K562 (cell line): Measurements from ENCODE around the gene TMEM164. TPM values are rescaled to one million over a fixed set of nuclear protein-coding genes. Genes with fewer than 3 reads are reported as not detected.

Source experiments
- ATAC-seq: fragments of 200-7000 bp; cut with Tn5 transposase; 3 replicates; pipeline ENCODE4 v1.9.1; 2020; ENCODE audit warnings: moderate library complexity
- BruUV-seq: library from RNA; stranded (reverse); fragments of 400-500 nt; replicated peaks from 2 replicates; lab custom pipeline; 2021; lab: Mats Ljungman, UMichigan
- CTCF ChIA-PET: fragments of 300-600 bp; formaldehyde crosslinking; extraction: SDS; loops from one replicate; lab custom pipeline; 2021; ENCODE audit warnings: low intra/inter-chr PET ratio; lab: Yijun Ruan, JAX
- POLR2A ChIA-PET: fragments of 300-600, 350-650 bp; sonication (Branson Sonifier 250); formaldehyde crosslinking; extraction: SDS; loops from one replicate; lab custom pipeline; 2021; ENCODE audit warnings: antibody characterized with exemption, inconsistent platforms; lab: Yijun Ruan, JAX
- DNase-seq, 4 experiments: peaks; one replicate each; pipeline versions ENCODE4 v3.0.0 to v3.0.0-alpha.2; 2011 to 2018; ENCODE audit warnings: low spot score in 3 of 4, mixed read lengths in 3 of 4; ENCODE audit errors: extremely low read depth in 1 of 4
- FAIRE-seq: peaks from 2 replicates; lab custom pipeline; 2011; peaks lifted over from hg19 to GRCh38; lab: Jason Lieb, UNC
- H2AFZ ChIP-seq: 2 replicates; pipeline ENCODE4 v1.6.0; 2011; ENCODE audit warnings: low read depth, low read length, control low read depth, inconsistent platforms
- H3K27ac ChIP-seq: fragments of 200-600 bp; 3 replicates; pipeline ENCODE4 v1.8.0; 2011; ENCODE audit warnings: low read depth, mild to moderate bottlenecking, control low read depth, inconsistent platforms, low read length, moderate library complexity, mixed read lengths; ENCODE audit errors: extremely low read depth
- H3K27me3 ChIP-seq, 2 experiments: fragments of 300-600 bp in 1 of 2; 2 replicates in 1 of 2; 3 replicates in 1 of 2; pipeline versions ENCODE4 v1.6.0 to v1.8.0; 2011; ENCODE audit warnings: inconsistent platforms in 2 of 2, low read length in 2 of 2, mild to moderate bottlenecking in 1 of 2, mixed read lengths in 1 of 2, moderate library complexity in 1 of 2; ENCODE audit not compliant: control insufficient read depth in 2 of 2, insufficient read depth in 2 of 2
- H3K36me3 ChIP-seq: fragments of 300-600 bp; 3 replicates; pipeline ENCODE4 v1.8.0; 2011; ENCODE audit warnings: mild to moderate bottlenecking, low read length, inconsistent platforms; ENCODE audit not compliant: control insufficient read depth, insufficient read depth
- H3K4me1 ChIP-seq, 2 experiments: fragments of 200-600 bp in 1 of 2; replicated peaks in 1 of 2; 2 replicates in 1 of 2; 3 replicates in 1 of 2; pipeline versions ENCODE4 v1.5.1 to v1.8.0; 2011; ENCODE audit warnings: inconsistent platforms in 2 of 2, low read length in 2 of 2, mild to moderate bottlenecking in 1 of 2, mixed read lengths in 1 of 2, moderate library complexity in 1 of 2; ENCODE audit not compliant: control insufficient read depth in 2 of 2, insufficient read depth in 2 of 2
- H3K4me2 ChIP-seq: 2 replicates; pipeline ENCODE4 v1.6.1; 2011; ENCODE audit warnings: low read length, control low read depth, inconsistent platforms, mixed read lengths; ENCODE audit not compliant: insufficient read depth
- H3K4me3 ChIP-seq: fragments of 200-600 bp; sonication (generic), shearing (Covaris generic); 2 replicates; pipeline ENCODE4 v1.5.1; 2016; ENCODE audit warnings: control low read depth, inconsistent platforms
- H3K79me2 ChIP-seq: fragments of 200-600 bp; 3 replicates; pipeline ENCODE4 v1.8.0; 2011; ENCODE audit warnings: low read length, inconsistent platforms; ENCODE audit not compliant: control insufficient read depth, insufficient read depth
- H3K9ac ChIP-seq, 2 experiments: 2 replicates each; pipeline versions ENCODE4 v1.6.0 to v1.6.1; 2011; ENCODE audit warnings: low read depth in 2 of 2, low read length in 2 of 2, control low read depth in 1 of 2, inconsistent platforms in 1 of 2, mild to moderate bottlenecking in 1 of 2, mixed read lengths in 1 of 2; ENCODE audit not compliant: insufficient read depth in 1 of 2
- H3K9me1 ChIP-seq: one replicate; pipeline ENCODE4 v1.6.0; 2011; ENCODE audit warnings: inconsistent platforms, mild to moderate bottlenecking, low read length, moderate library complexity; ENCODE audit not compliant: control insufficient read depth, insufficient read depth
- H3K9me3 ChIP-seq: replicated peaks from 2 replicates; pipeline ENCODE4 v1.5.1; 2011; ENCODE audit warnings: low read depth, low read length, inconsistent platforms; ENCODE audit not compliant: control insufficient read depth, insufficient read depth
- H4K20me1 ChIP-seq: replicated peaks from 2 replicates; pipeline ENCODE4 v1.6.1; 2011; ENCODE audit warnings: low read length, inconsistent platforms, mixed read lengths; ENCODE audit not compliant: control insufficient read depth, insufficient read depth
- BDP1 ChIP-seq: IDR thresholded peaks from 3 replicates; pipeline ENCODE4 v1.6.1; 2011; ENCODE audit not compliant: insufficient read length, insufficient read depth
- CBX5 ChIP-seq: IDR thresholded peaks from 2 replicates; pipeline ENCODE4 v1.6.1; 2014; ENCODE audit warnings: low read depth, borderline replicate concordance
- CEBPB ChIP-seq: fragments of 450-650 bp; IDR thresholded peaks from 2 replicates; pipeline ENCODE4 v1.6.1; 2016; ENCODE audit warnings: missing genetic modification characterization, missing compliant biosample characterization
- DDX20 ChIP-seq: fragments of 450-650 bp; IDR thresholded peaks from 2 replicates; pipeline ENCODE4 v1.6.1; 2016; ENCODE audit warnings: missing genetic modification characterization, low read depth, mild to moderate bottlenecking, missing compliant biosample characterization, moderate library complexity
- MCM2 ChIP-seq: fragments of 450-650 bp; IDR thresholded peaks from 2 replicates; pipeline ENCODE4 v1.6.1; 2017; ENCODE audit warnings: low read depth, mild to moderate bottlenecking
- MYC ChIP-seq, 2 experiments: fragments of 250-450 bp in 1 of 2; sonication (Bioruptor Pico) in 1 of 2; IDR thresholded peaks; 2 replicates each; pipeline versions ENCODE4 v1.5.1 to v1.6.1; 2012 to 2021; ENCODE audit warnings: low read depth in 2 of 2, borderline replicate concordance in 1 of 2, improper control_type of control experiment in 1 of 2, low read length in 1 of 2, mild to moderate bottlenecking in 1 of 2, moderate library complexity in 1 of 2
- NR2C1 ChIP-seq, 2 experiments: fragments of 450-650 bp; IDR thresholded peaks; 2 replicates each; pipeline ENCODE4 v1.6.1; 2017; ENCODE audit warnings: mild to moderate bottlenecking in 2 of 2, antibody characterized with exemption in 1 of 2, inconsistent platforms in 1 of 2, missing compliant biosample characterization in 1 of 2, missing genetic modification characterization in 1 of 2
- NR3C1 ChIP-seq: sonication (generic); formaldehyde crosslinking; IDR thresholded peaks from 2 replicates; pipeline ENCODE4 v1.8.1; 2022; ENCODE audit warnings: missing genetic modification reagents
- RFX5 ChIP-seq: IDR thresholded peaks from 2 replicates; pipeline ENCODE4 v1.6.1; 2011; ENCODE audit warnings: low read depth, mild to moderate bottlenecking, improper control_type of control experiment, low read length
- ZBED1 ChIP-seq: IDR thresholded peaks from 2 replicates; pipeline ENCODE4 v1.6.1; 2014
- ZNF586 ChIP-seq: fragments of 450-650 bp; formaldehyde crosslinking; conservative IDR thresholded peaks from 2 replicates; pipeline ENCODE4 v1.4.0; 2020; ENCODE audit warnings: mild to moderate bottlenecking, moderate library complexity
- WGBS: fragments of 100-300 bp; shearing (Covaris generic); methylation state at CpG from one replicate; pipeline ENCODE4 v1.1.6; 2016; ENCODE audit warnings: low coverage, mixed read lengths; ENCODE audit not compliant: insufficient coverage; ENCODE audit errors: missing lambda C conversion rate; 5-methylcytosine and 5-hydroxymethylcytosine counted together
- in situ Hi-C: fragments of 300-500 bp; cut with MboI; formaldehyde crosslinking; loops from 4 replicates; pipeline ENCODE4 v1.15.0; 2018; ENCODE audit warnings: inconsistent platforms, mixed read lengths
- intact Hi-C: fragments of 100-400 bp; cut with micrococcal nuclease; formaldehyde crosslinking; loops from 2 replicates; pipeline ENCODE4 v1.14.2; 2022
- polyA plus RNA-seq, 8 experiments: library from polyadenylated mRNA; depleted of rRNA in 4 of 8; stranded (reverse) in 5 of 8; unstranded in 3 of 8; fragments of >200 nt; fragmentation: Nextera tagmentation in 2 of 8; fragmentation: Illumina TruSeq in 1 of 8; extraction: Ambion mirVana in 2 of 8; extraction: Trizol in 1 of 8; gene quantifications; 2 replicates each; pipeline versions ENCODE4 v1.2.1 to v1.2.3, GENCODE V29; 2011 to 2014; ENCODE audit warnings: inconsistent platforms in 1 of 8, missing spikeins in 1 of 8
- total RNA-seq, 7 experiments: library from RNA; depleted of rRNA in 6 of 7; stranded (reverse); fragments of >200 nt in 6 of 7; fragmentation: Illumina TruSeq in 2 of 7; extraction: Trizol in 2 of 7; gene quantifications; 2 replicates each; pipeline versions ENCODE4 v1.2.1 to v1.2.3, GENCODE V29; 2011 to 2021; ENCODE audit warnings: low replicate concordance in 1 of 7
- TF ChIP-seq, protein P1 (sequence below): sonication (generic); formaldehyde crosslinking; IDR thresholded peaks from 2 replicates; pipeline ENCODE4 v1.8.1; 2023; ENCODE audit warnings: mild to moderate bottlenecking, missing genetic modification reagents
- TF ChIP-seq, protein P2 (sequence below): fragments of 450-650 bp; IDR thresholded peaks from 2 replicates; pipeline ENCODE4 v1.6.1; 2016; ENCODE audit warnings: mild to moderate bottlenecking
- TF ChIP-seq, protein P3 (sequence below): sonication (generic); formaldehyde crosslinking; IDR thresholded peaks from 2 replicates; pipeline ENCODE4 v1.8.0; 2023; ENCODE audit warnings: mild to moderate bottlenecking, missing genetic modification reagents
- TF ChIP-seq, protein P4 (sequence below): fragments of 450-650 bp; formaldehyde crosslinking; IDR thresholded peaks from 2 replicates; pipeline ENCODE4 v1.4.0; 2022; ENCODE audit warnings: missing genetic modification characterization

Gene TMEM164
- total and polyA plus RNA-seq, 9 of the 15 experiments (the other 6 are each of a cell fraction or from before 2014, with no cell fraction given): 2.4 to 57.3 (median 23.1) TPM

DNA sequence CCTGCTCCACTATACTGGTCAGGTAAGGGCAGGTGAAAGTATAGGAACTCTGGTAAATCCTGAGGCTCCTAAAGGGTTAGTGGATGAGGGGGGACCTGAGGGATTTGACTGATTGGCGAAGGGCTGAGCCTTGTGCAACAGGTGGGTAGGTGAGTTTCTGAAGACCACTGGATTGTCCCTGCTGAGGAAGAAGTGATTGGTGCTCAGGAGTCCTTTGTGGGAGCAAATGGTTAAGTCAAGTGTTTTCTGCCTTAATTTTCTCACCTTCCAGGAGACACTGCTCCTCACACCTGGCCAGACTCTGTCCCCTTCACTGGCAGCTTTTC lies 158.4 kb downstream of the TMEM164 start (continued):
- no peak for TF ChIP-seq NR3C1
- no peak for TF ChIP-seq MCM2
- TF ChIP-seq, protein P1, sequence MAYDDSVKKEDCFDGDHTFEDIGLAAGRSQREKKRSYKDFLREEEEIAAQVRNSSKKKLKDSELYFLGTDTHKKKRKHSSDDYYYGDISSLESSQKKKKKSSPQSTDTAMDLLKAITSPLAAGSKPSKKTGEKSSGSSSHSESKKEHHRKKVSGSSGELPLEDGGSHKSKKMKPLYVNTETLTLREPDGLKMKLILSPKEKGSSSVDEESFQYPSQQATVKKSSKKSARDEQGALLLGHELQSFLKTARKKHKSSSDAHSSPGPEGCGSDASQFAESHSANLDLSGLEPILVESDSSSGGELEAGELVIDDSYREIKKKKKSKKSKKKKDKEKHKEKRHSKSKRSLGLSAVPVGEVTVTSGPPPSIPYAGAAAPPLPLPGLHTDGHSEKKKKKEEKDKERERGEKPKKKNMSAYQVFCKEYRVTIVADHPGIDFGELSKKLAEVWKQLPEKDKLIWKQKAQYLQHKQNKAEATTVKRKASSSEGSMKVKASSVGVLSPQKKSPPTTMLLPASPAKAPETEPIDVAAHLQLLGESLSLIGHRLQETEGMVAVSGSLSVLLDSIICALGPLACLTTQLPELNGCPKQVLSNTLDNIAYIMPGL (CRISPR knock-in tag): no peak
- TF ChIP-seq, all 486 proteins: peak for 0

DNA sequence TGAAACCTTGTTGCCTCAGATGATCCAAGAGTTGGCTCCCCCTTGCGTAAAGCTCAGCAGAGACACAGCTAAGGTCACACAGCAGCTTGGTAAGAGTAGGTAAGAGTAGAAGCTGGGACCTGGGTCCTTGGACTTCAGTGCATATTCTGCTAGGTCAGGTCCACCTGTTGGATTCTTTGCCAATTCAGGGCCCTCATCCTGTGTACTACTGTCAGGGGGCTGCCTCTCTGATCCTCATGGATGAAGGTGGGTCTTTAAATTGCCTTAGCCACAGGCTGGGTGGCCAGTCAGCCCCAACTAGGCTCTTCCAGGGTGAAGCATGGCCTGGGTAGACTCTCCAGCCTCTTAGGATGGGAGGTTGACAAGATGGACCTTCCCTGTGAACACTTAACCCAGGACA lies 159.2 kb downstream of the TMEM164 start:
- CTCF ChIA-PET: interaction anchor here (3.2 kb wide), 1 partner anchor 248 kb away, joined by 39 read pairs; no protein-coding TSS in a partner anchor
- POLR2A ChIA-PET: no interaction called here
- BruUV-seq: no TSS peak
- in situ Hi-C loops (loop anchor here (5.0 to 25.0 kb wide), 3 partner anchors 245 to 700 kb away; no protein-coding TSS in a partner anchor), intact Hi-C loops (loop anchor here (2.0 kb wide), 1 partner anchor 155 kb away; no protein-coding TSS in a partner anchor)
- Histone ChIP-seq H3K4me1 (peaks cover 7 to 34% of the 10 kb centered on the region in 2 experiments; a peak in 3 of 5 replicates), H3K4me3 (no peak overlapping the region), H3K27ac (no peak overlapping the region), H3K79me2 (peaks cover 21% of the 10 kb centered on the region; the same call in 2 of the 3 replicates), H3K9ac (no peak overlapping the region), H3K9me3 (no peaks in the 10 kb centered on the region), H3K9me1 (no peaks in the 10 kb centered on the region), H4K20me1 (no peaks in the 10 kb centered on the region), H3K4me2 (no peak overlapping the region), H3K27me3 (no peaks in the 10 kb centered on the region), H2AFZ (no peak overlapping the region), H3K36me3 (peaks cover 13% of the 10 kb centered on the region; the same call in 1 of the 3 replicates)
- FAIRE-seq: no peak
- ATAC-seq: no peak
- 100% methylated on average over 1 of the region's 1 CpG for WGBS
- DNase-seq: no peak
- TF ChIP-seq, protein P2, sequence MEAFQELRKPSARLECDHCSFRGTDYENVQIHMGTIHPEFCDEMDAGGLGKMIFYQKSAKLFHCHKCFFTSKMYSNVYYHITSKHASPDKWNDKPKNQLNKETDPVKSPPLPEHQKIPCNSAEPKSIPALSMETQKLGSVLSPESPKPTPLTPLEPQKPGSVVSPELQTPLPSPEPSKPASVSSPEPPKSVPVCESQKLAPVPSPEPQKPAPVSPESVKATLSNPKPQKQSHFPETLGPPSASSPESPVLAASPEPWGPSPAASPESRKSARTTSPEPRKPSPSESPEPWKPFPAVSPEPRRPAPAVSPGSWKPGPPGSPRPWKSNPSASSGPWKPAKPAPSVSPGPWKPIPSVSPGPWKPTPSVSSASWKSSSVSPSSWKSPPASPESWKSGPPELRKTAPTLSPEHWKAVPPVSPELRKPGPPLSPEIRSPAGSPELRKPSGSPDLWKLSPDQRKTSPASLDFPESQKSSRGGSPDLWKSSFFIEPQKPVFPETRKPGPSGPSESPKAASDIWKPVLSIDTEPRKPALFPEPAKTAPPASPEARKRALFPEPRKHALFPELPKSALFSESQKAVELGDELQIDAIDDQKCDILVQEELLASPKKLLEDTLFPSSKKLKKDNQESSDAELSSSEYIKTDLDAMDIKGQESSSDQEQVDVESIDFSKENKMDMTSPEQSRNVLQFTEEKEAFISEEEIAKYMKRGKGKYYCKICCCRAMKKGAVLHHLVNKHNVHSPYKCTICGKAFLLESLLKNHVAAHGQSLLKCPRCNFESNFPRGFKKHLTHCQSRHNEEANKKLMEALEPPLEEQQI: no peak
- TF ChIP-seq RFX5: no peak
- no peak for TF ChIP-seq ZNF586 (CRISPR knock-in tag)
- TF ChIP-seq CBX5: no peak
- TF ChIP-seq MYC (IDR thresholded peaks at IDR 0.05; ENCODE audit: low read depth, low read length): no peak
- TF ChIP-seq MYC (CRISPR knock-in tag; IDR thresholded peaks at IDR 0.05; ENCODE audit: borderline replicate concordance, low read depth): no peak
- no peak for TF ChIP-seq DDX20 (tag)
- TF ChIP-seq ZBED1: no peak
- TF ChIP-seq, protein P3, sequence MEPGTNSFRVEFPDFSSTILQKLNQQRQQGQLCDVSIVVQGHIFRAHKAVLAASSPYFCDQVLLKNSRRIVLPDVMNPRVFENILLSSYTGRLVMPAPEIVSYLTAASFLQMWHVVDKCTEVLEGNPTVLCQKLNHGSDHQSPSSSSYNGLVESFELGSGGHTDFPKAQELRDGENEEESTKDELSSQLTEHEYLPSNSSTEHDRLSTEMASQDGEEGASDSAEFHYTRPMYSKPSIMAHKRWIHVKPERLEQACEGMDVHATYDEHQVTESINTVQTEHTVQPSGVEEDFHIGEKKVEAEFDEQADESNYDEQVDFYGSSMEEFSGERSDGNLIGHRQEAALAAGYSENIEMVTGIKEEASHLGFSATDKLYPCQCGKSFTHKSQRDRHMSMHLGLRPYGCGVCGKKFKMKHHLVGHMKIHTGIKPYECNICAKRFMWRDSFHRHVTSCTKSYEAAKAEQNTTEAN (CRISPR knock-in tag): no peak
- TF ChIP-seq CEBPB: no peak
- TF ChIP-seq, protein P4, sequence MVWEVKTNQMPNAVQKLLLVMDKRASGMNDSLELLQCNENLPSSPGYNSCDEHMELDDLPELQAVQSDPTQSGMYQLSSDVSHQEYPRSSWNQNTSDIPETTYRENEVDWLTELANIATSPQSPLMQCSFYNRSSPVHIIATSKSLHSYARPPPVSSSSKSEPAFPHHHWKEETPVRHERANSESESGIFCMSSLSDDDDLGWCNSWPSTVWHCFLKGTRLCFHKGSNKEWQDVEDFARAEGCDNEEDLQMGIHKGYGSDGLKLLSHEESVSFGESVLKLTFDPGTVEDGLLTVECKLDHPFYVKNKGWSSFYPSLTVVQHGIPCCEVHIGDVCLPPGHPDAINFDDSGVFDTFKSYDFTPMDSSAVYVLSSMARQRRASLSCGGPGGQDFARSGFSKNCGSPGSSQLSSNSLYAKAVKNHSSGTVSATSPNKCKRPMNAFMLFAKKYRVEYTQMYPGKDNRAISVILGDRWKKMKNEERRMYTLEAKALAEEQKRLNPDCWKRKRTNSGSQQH: no peak
- TF ChIP-seq BDP1: no peak
- no peak for TF ChIP-seq NR2C1 (IDR thresholded peaks at IDR 0.05)
- no peak for TF ChIP-seq NR2C1 (tag; IDR thresholded peaks at IDR 0.05)
